Neural progenitor cell (in vitro differentiated cells): ENCODE results near the gene TNXB. TPM values are rescaled to one million over a fixed set of nuclear protein-coding genes. Genes with fewer than 3 reads are reported as not detected.

Experiments used
- DNase-seq: peaks from one replicate; pipeline ENCODE4 v3.0.0-alpha.2; 2016; ENCODE audit warnings: low spot score
- H2AFZ ChIP-seq: fragments of 200-600 bp; sonication (generic); replicated peaks from 2 replicates; pipeline ENCODE4 v1.6.1; 2016; ENCODE audit warnings: antibody characterized with exemption
- H3F3A ChIP-seq: fragments of 200-600 bp; sonication (generic); 2 replicates; pipeline ENCODE4 v1.6.1; 2016; ENCODE audit warnings: antibody characterized with exemption, low read depth
- H3K27ac ChIP-seq: fragments of 200-600 bp; sonication (generic); 2 replicates; pipeline ENCODE4 v1.5.1; 2016; ENCODE audit warnings: mild to moderate bottlenecking
- H3K27me3 ChIP-seq: fragments of 200-600 bp; sonication (generic); 2 replicates; pipeline ENCODE4 v1.6.1; 2016; ENCODE audit warnings: mild to moderate bottlenecking, moderate library complexity
- H3K36me3 ChIP-seq: fragments of 200-600 bp; sonication (generic); 2 replicates; pipeline ENCODE4 v1.5.1; 2016
- H3K4me1 ChIP-seq: fragments of 200-600 bp; sonication (generic); 2 replicates; pipeline ENCODE4 v1.6.1; 2016; ENCODE audit warnings: mixed run types
- H3K4me2 ChIP-seq: fragments of 200-600 bp; sonication (generic); 2 replicates; pipeline ENCODE4 v1.6.1; 2016
- H3K4me3 ChIP-seq: fragments of 200-600 bp; sonication (generic); 2 replicates; pipeline ENCODE4 v1.5.1; 2016
- H3K79me2 ChIP-seq: fragments of 200-600 bp; sonication (generic); 2 replicates; pipeline ENCODE4 v1.6.1; 2016; ENCODE audit warnings: low read depth
- H3K9ac ChIP-seq: fragments of 200-600 bp; sonication (generic); 2 replicates; pipeline ENCODE4 v1.6.1; 2016
- H3K9me3 ChIP-seq: fragments of 200-600 bp; sonication (generic); 2 replicates; pipeline ENCODE4 v1.5.1; 2016; ENCODE audit warnings: low read depth
- H4K20me1 ChIP-seq: fragments of 200-600 bp; sonication (generic); 2 replicates; pipeline ENCODE4 v1.6.1; 2016; ENCODE audit warnings: low read depth
- H3K27ac Mint-ChIP-seq: 3 replicates; pipeline ENCODE4 v1.8.0; 2021; ENCODE audit warnings: mixed read lengths
- H3K27me3 Mint-ChIP-seq: 2 replicates; pipeline ENCODE4 v1.8.0; 2022; ENCODE audit warnings: low read depth, mild to moderate bottlenecking, inconsistent platforms, moderate library complexity, mixed read lengths; ENCODE audit not compliant: insufficient read depth
- H3K36me3 Mint-ChIP-seq: 3 replicates; pipeline ENCODE4 v1.8.0; 2021; ENCODE audit warnings: mixed read lengths
- H3K4me1 Mint-ChIP-seq: 3 replicates; pipeline ENCODE4 v1.8.0; 2021; ENCODE audit warnings: mixed read lengths
- H3K4me3 Mint-ChIP-seq: 3 replicates; pipeline ENCODE4 v1.8.0; 2021; ENCODE audit warnings: mild to moderate bottlenecking, moderate library complexity, mixed read lengths
- H3K9me3 Mint-ChIP-seq: 3 replicates; pipeline ENCODE4 v1.8.0; 2020; ENCODE audit warnings: mixed read lengths
- CTCF ChIP-seq: fragments of 200-600 bp; sonication (generic); IDR thresholded peaks from 2 replicates; pipeline ENCODE4 v1.5.1; 2017; ENCODE audit warnings: antibody characterized with exemption, mild to moderate bottlenecking
- EZH2 ChIP-seq: fragments of 200-600 bp; sonication (generic); IDR thresholded peaks from 2 replicates; pipeline ENCODE4 v1.6.1; 2017; ENCODE audit warnings: antibody characterized with exemption, mild to moderate bottlenecking, moderate library complexity
- EZH2phosphoT487 ChIP-seq: fragments of 200-600 bp; sonication (generic); IDR thresholded peaks from 2 replicates; pipeline ENCODE4 v1.6.1; 2017; ENCODE audit warnings: antibody characterized with exemption
- total RNA-seq: library from RNA; depleted of rRNA; stranded (reverse); fragments of >200 nt; gene quantifications from 2 replicates; pipeline ENCODE4 v1.2.3, GENCODE V29; 2015; ENCODE audit warnings: low replicate concordance

Gene TNXB
- total RNA-seq, 1 donor from 2014 or later: 0.71 TPM

DNA sequence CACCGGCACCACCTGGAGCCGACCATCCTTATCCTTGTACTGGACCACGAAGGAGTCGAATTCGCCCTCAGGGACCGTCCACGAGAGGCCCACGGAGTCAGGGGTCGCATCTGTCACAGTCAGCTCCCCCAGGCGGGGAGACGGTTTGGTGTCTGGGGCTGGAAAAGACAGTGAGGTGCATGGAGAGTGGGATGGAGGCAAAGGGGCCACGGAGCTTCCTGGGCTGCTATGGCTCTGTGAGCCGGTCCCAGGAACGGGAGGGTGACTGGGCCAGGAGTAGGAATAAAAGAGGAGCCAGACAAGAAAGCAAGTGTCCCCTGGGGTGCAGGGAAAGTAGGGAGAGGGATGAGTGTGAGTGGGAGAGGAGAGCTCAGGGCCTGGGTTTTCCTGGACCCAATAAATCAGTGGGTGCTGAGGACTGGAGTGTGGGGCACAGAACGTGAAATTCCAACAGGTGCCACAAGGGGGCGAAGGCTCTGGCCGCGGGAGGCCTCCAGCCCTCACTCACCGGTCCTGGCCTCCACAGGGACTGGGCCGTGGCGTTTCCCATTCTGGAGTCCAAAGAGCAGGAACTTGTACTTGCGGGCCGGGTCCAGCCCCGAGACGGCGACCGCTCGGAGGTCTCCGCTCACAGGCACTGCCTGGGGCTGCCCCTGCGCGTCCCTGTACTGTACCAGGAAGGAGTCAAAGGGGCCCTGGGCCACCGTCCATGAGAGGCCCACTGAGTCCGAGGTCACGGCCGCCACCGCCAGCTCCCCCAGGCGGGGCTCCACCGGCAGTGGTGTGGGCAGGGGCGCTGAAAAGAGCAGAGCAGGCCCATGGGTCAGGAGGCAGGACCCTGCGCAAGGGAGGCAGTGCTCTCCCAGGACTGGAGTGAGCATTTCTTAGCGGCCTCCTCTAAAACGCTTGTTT is 61.0 kb downstream of the TNXB start:
- peak overlapping the region; percentile 93 for H2AFZ ChIP-seq
- no peak overlapping the region for H3K4me3 ChIP-seq
- peaks cover 27% of the 10 kb centered on the region for H3K4me1 Mint-ChIP-seq
- H3K36me3 Mint-ChIP-seq: no peaks in the 10 kb centered on the region
- H3F3A ChIP-seq: no peaks in the 10 kb centered on the region
- no peak overlapping the region for H3K4me2 ChIP-seq
- H3K9me3 ChIP-seq: no peaks in the 10 kb centered on the region
- DNase-seq: peak; percentile 75
- no peaks in the 10 kb centered on the region for H4K20me1 ChIP-seq
- H3K27ac ChIP-seq: no peak overlapping the region
- no peaks in the 10 kb centered on the region for H3K79me2 ChIP-seq
- TF ChIP-seq CTCF (peak; percentile 73), EZH2phosphoT487 (no peak), EZH2 (no peak)
- peak overlapping the region; percentile 56 for H3K4me3 Mint-ChIP-seq
- H3K27me3 Mint-ChIP-seq: peaks cover 8% of the 10 kb centered on the region
- H3K27ac Mint-ChIP-seq: peak overlapping the region; percentile 90
- H3K36me3 ChIP-seq: no peaks in the 10 kb centered on the region
- H3K9ac ChIP-seq: no peak overlapping the region
- H3K9me3 Mint-ChIP-seq: no peaks in the 10 kb centered on the region
- H3K27me3 ChIP-seq: no peaks in the 10 kb centered on the region
- H3K4me1 ChIP-seq: no peaks in the 10 kb centered on the region

GRCh38 chr6:32047539-32047854 is 61.6 kb downstream of the TNXB start:
- Mint-ChIP-seq H3K27ac (no peak overlapping the region), H3K4me3 (no peak overlapping the region), H3K9me3 (no peaks in the 10 kb centered on the region), H3K27me3 (peaks cover 7% of the 10 kb centered on the region), H3K36me3 (no peaks in the 10 kb centered on the region), H3K4me1 (peaks cover 27% of the 10 kb centered on the region)
- no peaks in the 10 kb centered on the region for H4K20me1 ChIP-seq
- no peak overlapping the region for H3K9ac ChIP-seq
- H3K4me3 ChIP-seq: no peak overlapping the region
- H2AFZ ChIP-seq: no peak overlapping the region
- no peaks in the 10 kb centered on the region for H3K4me1 ChIP-seq
- no peak overlapping the region for H3K4me2 ChIP-seq
- no peaks in the 10 kb centered on the region for H3K79me2 ChIP-seq
- H3K27me3 ChIP-seq: no peaks in the 10 kb centered on the region
- TF ChIP-seq EZH2 (no peak), EZH2phosphoT487 (no peak), CTCF (no peak)
- no peak overlapping the region for H3K27ac ChIP-seq
- DNase-seq: no peak
- no peaks in the 10 kb centered on the region for H3F3A ChIP-seq
- H3K36me3 ChIP-seq: no peaks in the 10 kb centered on the region
- no peaks in the 10 kb centered on the region for H3K9me3 ChIP-seq

- Histone ChIP-seq H3K27ac (no peak overlapping the region), H3F3A (no peaks in the 10 kb centered on the region), H3K4me1 (no peaks in the 10 kb centered on the region), H3K27me3 (no peaks in the 10 kb centered on the region), H3K9ac (no peak overlapping the region), H4K20me1 (no peaks in the 10 kb centered on the region), H3K4me2 (no peak overlapping the region), H2AFZ (no peak overlapping the region), H3K79me2 (no peaks in the 10 kb centered on the region), H3K9me3 (no peaks in the 10 kb centered on the region), H3K36me3 (no peaks in the 10 kb centered on the region), H3K4me3 (no peak overlapping the region)
- no peak for DNase-seq
- no peaks in the 10 kb centered on the region for H3K9me3 Mint-ChIP-seq
- H3K36me3 Mint-ChIP-seq: no peaks in the 10 kb centered on the region
- H3K27me3 Mint-ChIP-seq: peaks cover 7% of the 10 kb centered on the region
- peaks cover 27% of the 10 kb centered on the region for H3K4me1 Mint-ChIP-seq
- H3K27ac Mint-ChIP-seq: no peak overlapping the region
- TF ChIP-seq EZH2phosphoT487: no peak
- no peak for TF ChIP-seq CTCF
- no peak for TF ChIP-seq EZH2
- no peak overlapping the region for H3K4me3 Mint-ChIP-seq
These were observed 62.1 kb downstream of the TNXB start for GRCh38 chr6:32047084-32047478.
